GM23338 (cell line): ENCODE results near the gene PPY. TPM values are rescaled to one million over a fixed set of nuclear protein-coding genes. Genes with fewer than 3 reads are reported as not detected.

ENCODE experiments used
- ATAC-seq: fragments of 200-7000 bp; cut with Tn5 transposase; 3 replicates; pipeline ENCODE4 v1.9.1; 2020
- DNase-seq: peaks from one replicate; pipeline ENCODE4 v3.0.0-alpha.2; 2015; ENCODE audit warnings: low spot score
- H2AFZ ChIP-seq: fragments of 200-600 bp; sonication (generic); 2 replicates; pipeline ENCODE4 v1.8.0; 2016; ENCODE audit warnings: antibody characterized with exemption, mild to moderate bottlenecking, moderate library complexity
- H3F3A ChIP-seq: fragments of 200-600 bp; sonication (generic); replicated peaks from 2 replicates; pipeline ENCODE4 v1.8.0; 2017; ENCODE audit warnings: antibody characterized with exemption, mixed run types, low read depth
- H3K27ac ChIP-seq: fragments of 200-600 bp; sonication (generic); 2 replicates; pipeline ENCODE4 v1.6.1; 2016; ENCODE audit warnings: low read depth
- H3K27me3 ChIP-seq: fragments of 200-600 bp; sonication (generic); 2 replicates; pipeline ENCODE4 v1.8.0; 2016; ENCODE audit warnings: mild to moderate bottlenecking, mixed run types, moderate library complexity; ENCODE audit not compliant: insufficient read depth
- H3K36me3 ChIP-seq: fragments of 200-600 bp; sonication (generic); 2 replicates; pipeline ENCODE4 v1.8.0; 2016; ENCODE audit warnings: mild to moderate bottlenecking; ENCODE audit not compliant: insufficient read depth
- H3K4me1 ChIP-seq: fragments of 200-600 bp; sonication (generic); 2 replicates; pipeline ENCODE4 v1.8.0; 2016; ENCODE audit warnings: mild to moderate bottlenecking, moderate library complexity; ENCODE audit not compliant: insufficient read depth
- H3K4me2 ChIP-seq: fragments of 200-600 bp; sonication (generic); 2 replicates; pipeline ENCODE4 v1.7.1; 2017; ENCODE audit warnings: mixed run types
- H3K4me3 ChIP-seq: fragments of 200-600 bp; sonication (generic); 2 replicates; pipeline ENCODE4 v1.6.1; 2016; ENCODE audit warnings: mixed run types
- H3K79me2 ChIP-seq: fragments of 200-600 bp; sonication (generic); replicated peaks from 2 replicates; pipeline ENCODE4 v1.8.0; 2017; ENCODE audit warnings: mild to moderate bottlenecking; ENCODE audit not compliant: insufficient read depth
- H3K9me2 ChIP-seq: fragments of 200-600 bp; sonication (generic); 2 replicates; pipeline ENCODE4 v1.8.0; 2017; ENCODE audit not compliant: insufficient read depth
- H4K20me1 ChIP-seq: fragments of 200-600 bp; sonication (generic); replicated peaks from 2 replicates; pipeline ENCODE4 v1.8.0; 2017; ENCODE audit warnings: mild to moderate bottlenecking; ENCODE audit not compliant: insufficient read depth
- H3K27ac Mint-ChIP-seq: 2 replicates; pipeline ENCODE4 v1.8.0; 2020; ENCODE audit warnings: inconsistent platforms, mild to moderate bottlenecking, moderate library complexity, mixed read lengths
- H3K27me3 Mint-ChIP-seq: 3 replicates; pipeline ENCODE4 v1.8.0; 2022; ENCODE audit warnings: low read depth, mild to moderate bottlenecking, moderate library complexity, mixed read lengths, inconsistent platforms; ENCODE audit not compliant: insufficient read depth, poor library complexity
- H3K36me3 Mint-ChIP-seq: 3 replicates; pipeline ENCODE4 v1.8.0; 2021; ENCODE audit warnings: low read depth, mild to moderate bottlenecking, inconsistent platforms, moderate library complexity, mixed read lengths
- H3K4me1 Mint-ChIP-seq: 3 replicates; pipeline ENCODE4 v1.8.0; 2020; ENCODE audit warnings: mild to moderate bottlenecking, inconsistent platforms, mixed read lengths
- H3K4me3 Mint-ChIP-seq: 3 replicates; pipeline ENCODE4 v1.8.0; 2021; ENCODE audit warnings: moderate library complexity, mild to moderate bottlenecking, inconsistent platforms, mixed read lengths
- H3K9me3 Mint-ChIP-seq: 3 replicates; pipeline ENCODE4 v1.8.0; 2020; ENCODE audit warnings: moderate library complexity, mild to moderate bottlenecking, inconsistent platforms, mixed read lengths
- CREB1 ChIP-seq: fragments of 250-450 bp; sonication (Bioruptor Pico); IDR thresholded peaks from 2 replicates; pipeline ENCODE4 v1.5.0; 2020; ENCODE audit warnings: low read depth, mild to moderate bottlenecking, moderate library complexity
- EZH2 ChIP-seq: fragments of 200-600 bp; sonication (generic); IDR thresholded peaks from one replicate; pipeline ENCODE4 v1.8.0; 2017; ENCODE audit warnings: antibody characterized with exemption, mild to moderate bottlenecking, low read depth; ENCODE audit not compliant: unreplicated experiment
- EZH2phosphoT487 ChIP-seq: fragments of 200-600 bp; sonication (generic); IDR thresholded peaks from one replicate; pipeline ENCODE4 v1.8.1; 2018; ENCODE audit warnings: antibody characterized with exemption; ENCODE audit not compliant: unreplicated experiment
- JUNB ChIP-seq: IDR thresholded peaks from one replicate; pipeline ENCODE4 v1.6.1; 2016; ENCODE audit warnings: antibody characterized with exemption; ENCODE audit not compliant: unreplicated experiment
- NANOG ChIP-seq: IDR thresholded peaks from 2 replicates; pipeline ENCODE4 v1.6.1; 2016; ENCODE audit warnings: antibody characterized with exemption, borderline replicate concordance
- POLR2AphosphoS5 ChIP-seq: IDR thresholded peaks from 2 replicates; pipeline ENCODE4 v1.6.1; 2016; ENCODE audit warnings: antibody characterized with exemption, low read depth
- REST ChIP-seq: IDR thresholded peaks from one replicate; pipeline ENCODE4 v1.6.1; 2018; ENCODE audit warnings: antibody characterized with exemption; ENCODE audit not compliant: unreplicated experiment
- STAT1 ChIP-seq: IDR thresholded peaks from one replicate; pipeline ENCODE4 v1.6.1; 2016; ENCODE audit warnings: antibody characterized with exemption; ENCODE audit not compliant: unreplicated experiment
- ZNF114 ChIP-seq: fragments of 250-450 bp; sonication (Bioruptor Pico); IDR thresholded peaks from 2 replicates; pipeline ENCODE4 v1.5.0; 2020; ENCODE audit warnings: mild to moderate bottlenecking, moderate library complexity
- ZNF331 ChIP-seq: fragments of 250-450 bp; sonication (Bioruptor Pico); IDR thresholded peaks from 2 replicates; pipeline ENCODE4 v1.5.0; 2020; ENCODE audit warnings: low read depth, mild to moderate bottlenecking, moderate library complexity
- ZNF462 ChIP-seq: fragments of 250-450 bp; sonication (Bioruptor Pico); IDR thresholded peaks from 2 replicates; pipeline ENCODE4 v1.5.0; 2020; ENCODE audit warnings: mild to moderate bottlenecking, moderate library complexity
- polyA plus RNA-seq: library from polyadenylated mRNA; unstranded; fragments of >200 nt; fragmentation: Nextera tagmentation; extraction: Ambion mirVana; gene quantifications from 2 replicates; pipeline ENCODE4 v1.2.1, GENCODE V29; 2016
- total RNA-seq: library from RNA; depleted of rRNA; stranded (reverse); fragments of >200 nt; shearing (Covaris generic); gene quantifications from 2 replicates; pipeline ENCODE4 v1.2.3, GENCODE V29; 2014
- TF ChIP-seq, protein P1 (sequence below): IDR thresholded peaks from 2 replicates; pipeline ENCODE4 v1.6.1; 2016; ENCODE audit warnings: antibody characterized with exemption
- TF ChIP-seq, protein P2 (sequence below), 2 experiments: fragments of 200-600 bp in 1 of 2; sonication (generic) in 1 of 2; conservative IDR thresholded peaks; 2 replicates each; pipeline versions ENCODE4 v1.5.1 to v1.6.1; 2016 to 2017; ENCODE audit warnings: antibody characterized with exemption in 2 of 2, low read depth in 2 of 2, mild to moderate bottlenecking in 2 of 2, moderate library complexity in 1 of 2

PPY gene
- total and polyA plus RNA-seq, 2 experiments from 2014 or later = 0.94 TPM; not detected in 1

DNA sequence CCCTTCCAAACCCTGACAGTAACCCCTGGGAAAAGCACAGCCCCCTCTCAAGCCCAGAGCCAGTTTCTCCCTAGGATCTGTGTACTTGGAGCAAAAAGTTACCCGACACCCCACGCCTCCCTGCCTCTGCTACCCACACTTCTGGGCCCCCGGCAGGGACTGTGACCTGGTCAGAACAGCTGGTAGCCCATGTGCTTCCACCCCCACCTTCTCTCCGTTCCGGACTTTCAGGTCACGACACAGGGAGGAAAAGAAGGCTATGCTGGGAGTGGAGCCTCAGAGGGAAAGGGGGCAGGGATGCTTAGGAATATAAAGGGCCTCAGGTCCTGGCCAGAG is 6.4 kb downstream of the PPY start:
- no peak overlapping the region for H3K4me3 ChIP-seq
- ATAC-seq (peak; percentile 6; the same call in 1 of the 3 replicates), DNase-seq (no peak)
- peaks cover 44% of the 10 kb centered on the region for H3K27me3 Mint-ChIP-seq
- no peak overlapping the region for H3K4me3 Mint-ChIP-seq
- H3K36me3 ChIP-seq = no peaks in the 10 kb centered on the region
- no peaks in the 10 kb centered on the region; the same call in 2 of the 3 replicates for H3K36me3 Mint-ChIP-seq
- 0 out of 2 replicates have a peak, but pooled peaks cover 5% of the 10 kb centered on the region for H3K9me2 ChIP-seq
- H3K27me3 ChIP-seq = peaks cover 36% of the 10 kb centered on the region
- no peak overlapping the region for H3K27ac ChIP-seq
- no peak overlapping the region for H2AFZ ChIP-seq
- H3K9me3 Mint-ChIP-seq = no peaks in the 10 kb centered on the region
- no peak overlapping the region for H3K4me2 ChIP-seq
- TF ChIP-seq JUNB = no peak
- TF ChIP-seq ZNF462 (CRISPR knock-in tag) = no peak
- TF ChIP-seq ZNF331 (CRISPR knock-in tag) = no peak
- TF ChIP-seq CREB1 = no peak
- TF ChIP-seq STAT1 = no peak
- no peak for TF ChIP-seq POLR2AphosphoS5
- TF ChIP-seq, protein P1, sequence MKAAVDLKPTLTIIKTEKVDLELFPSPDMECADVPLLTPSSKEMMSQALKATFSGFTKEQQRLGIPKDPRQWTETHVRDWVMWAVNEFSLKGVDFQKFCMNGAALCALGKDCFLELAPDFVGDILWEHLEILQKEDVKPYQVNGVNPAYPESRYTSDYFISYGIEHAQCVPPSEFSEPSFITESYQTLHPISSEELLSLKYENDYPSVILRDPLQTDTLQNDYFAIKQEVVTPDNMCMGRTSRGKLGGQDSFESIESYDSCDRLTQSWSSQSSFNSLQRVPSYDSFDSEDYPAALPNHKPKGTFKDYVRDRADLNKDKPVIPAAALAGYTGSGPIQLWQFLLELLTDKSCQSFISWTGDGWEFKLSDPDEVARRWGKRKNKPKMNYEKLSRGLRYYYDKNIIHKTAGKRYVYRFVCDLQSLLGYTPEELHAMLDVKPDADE = no peak
- no peak for TF ChIP-seq ZNF114
- TF ChIP-seq, protein P2, sequence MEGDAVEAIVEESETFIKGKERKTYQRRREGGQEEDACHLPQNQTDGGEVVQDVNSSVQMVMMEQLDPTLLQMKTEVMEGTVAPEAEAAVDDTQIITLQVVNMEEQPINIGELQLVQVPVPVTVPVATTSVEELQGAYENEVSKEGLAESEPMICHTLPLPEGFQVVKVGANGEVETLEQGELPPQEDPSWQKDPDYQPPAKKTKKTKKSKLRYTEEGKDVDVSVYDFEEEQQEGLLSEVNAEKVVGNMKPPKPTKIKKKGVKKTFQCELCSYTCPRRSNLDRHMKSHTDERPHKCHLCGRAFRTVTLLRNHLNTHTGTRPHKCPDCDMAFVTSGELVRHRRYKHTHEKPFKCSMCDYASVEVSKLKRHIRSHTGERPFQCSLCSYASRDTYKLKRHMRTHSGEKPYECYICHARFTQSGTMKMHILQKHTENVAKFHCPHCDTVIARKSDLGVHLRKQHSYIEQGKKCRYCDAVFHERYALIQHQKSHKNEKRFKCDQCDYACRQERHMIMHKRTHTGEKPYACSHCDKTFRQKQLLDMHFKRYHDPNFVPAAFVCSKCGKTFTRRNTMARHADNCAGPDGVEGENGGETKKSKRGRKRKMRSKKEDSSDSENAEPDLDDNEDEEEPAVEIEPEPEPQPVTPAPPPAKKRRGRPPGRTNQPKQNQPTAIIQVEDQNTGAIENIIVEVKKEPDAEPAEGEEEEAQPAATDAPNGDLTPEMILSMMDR (conservative IDR thresholded peaks at IDR 0.05; ENCODE audit: low read depth in 2 of 2) = no peak
- TF ChIP-seq EZH2 = no peak
- no peak for TF ChIP-seq REST
- no peak for TF ChIP-seq EZH2phosphoT487
- no peak for TF ChIP-seq NANOG
- no peaks in the 10 kb centered on the region for H3K79me2 ChIP-seq
- no peaks in the 10 kb centered on the region for H3F3A ChIP-seq
- no peaks in the 10 kb centered on the region for H3K4me1 ChIP-seq
- no peak overlapping the region for H3K27ac Mint-ChIP-seq
- no peaks in the 10 kb centered on the region for H4K20me1 ChIP-seq
- H3K4me1 Mint-ChIP-seq = peaks cover 7% of the 10 kb centered on the region
